ENCODE measurements around the gene CASK.
"Not testable (repeated sequence)": the region's sequence is repeated elsewhere in the genome, so short reads cannot be mapped to it uniquely, and the experiment has no call there.

The CASK gene

GRCh38 chrX:41734530-41734929 is 188.8 kb downstream of the CASK start:
- DNase-seq (ENCODE audit: low read depth in 1 of 2, low spot score in 1 of 2), result no peak

- DNase-seq (ENCODE audit: low read depth in 1 of 2, low spot score in 1 of 2), result no peak
These were observed 189.4 kb downstream of the CASK start for GRCh38 chrX:41733939-41734338.

- DNase-seq (ENCODE audit: low read depth in 1 of 2, low spot score in 1 of 2), result no peak
These were observed 191.1 kb downstream of the CASK start for GRCh38 chrX:41732260-41732659.

- DNase-seq (ENCODE audit: low read depth in 1 of 2, low spot score in 1 of 2), result no peak
These were observed 193.3 kb downstream of the CASK start for GRCh38 chrX:41730081-41730480.

- no peak for DNase-seq (ENCODE audit: low read depth in 1 of 2, low spot score in 1 of 2)
These were observed 195.2 kb downstream of the CASK start for GRCh38 chrX:41728125-41728524.

- no peak for DNase-seq (ENCODE audit: low read depth in 1 of 2, low spot score in 1 of 2)
These were observed 199.5 kb downstream of the CASK start, which contains the start of gene GPR82 for GRCh38 chrX:41723826-41724225. GPR82 (plus strand) TSS chrX:41724181; CDS start chrX:41727027, 2,846 bp downstream.

GRCh38 chrX:41722816-41723618 is 200.3 kb downstream of the CASK start:
- no peak for DNase-seq (ENCODE audit: low read depth in 1 of 2, low spot score in 1 of 2)

- DNase-seq (ENCODE audit: low read depth in 1 of 2, low spot score in 1 of 2), result no peak
These were observed 201.1 kb downstream of the CASK start for GRCh38 chrX:41722214-41722613.

GRCh38 chrX:41721590-41721989 is 201.8 kb downstream of the CASK start:
- DNase-seq (ENCODE audit: low read depth in 1 of 2, low spot score in 1 of 2), result no peak

- DNase-seq (ENCODE audit: low read depth in 1 of 2, low spot score in 1 of 2), result no peak
These were observed 203.1 kb downstream of the CASK start for GRCh38 chrX:41720125-41720779.

GRCh38 chrX:41719610-41720009 is 203.7 kb downstream of the CASK start:
- not testable (repeated sequence) for DNase-seq (ENCODE audit: low read depth in 1 of 2, low spot score in 1 of 2)

GRCh38 chrX:41718481-41719235 is 204.7 kb downstream of the CASK start:
- DNase-seq (ENCODE audit: low read depth in 1 of 2, low spot score in 1 of 2), result no peak

- DNase-seq (ENCODE audit: low read depth in 1 of 2, low spot score in 1 of 2), result no peak
These were observed 206.4 kb downstream of the CASK start for GRCh38 chrX:41716767-41717473.

GRCh38 chrX:41716222-41716621 is 207.1 kb downstream of the CASK start:
- DNase-seq (ENCODE audit: low read depth in 1 of 2, low spot score in 1 of 2), result no peak

- no peak for DNase-seq (ENCODE audit: low read depth in 1 of 2, low spot score in 1 of 2)
These were observed 212.2 kb downstream of the CASK start for GRCh38 chrX:41711021-41711667.

- DNase-seq (ENCODE audit: low read depth in 1 of 2, low spot score in 1 of 2), result no peak
These were observed 214.9 kb downstream of the CASK start for GRCh38 chrX:41708486-41708885.

GRCh38 chrX:41707218-41707617 is 216.1 kb downstream of the CASK start:
- no peak for DNase-seq (ENCODE audit: low read depth in 1 of 2, low spot score in 1 of 2)

GRCh38 chrX:41705680-41706374 is 217.5 kb downstream of the CASK start:
- no peak for DNase-seq (ENCODE audit: low read depth in 1 of 2, low spot score in 1 of 2)

- no peak for DNase-seq (ENCODE audit: low read depth in 1 of 2, low spot score in 1 of 2)
These were observed 218.3 kb downstream of the CASK start for GRCh38 chrX:41705042-41705441.

- no peak for DNase-seq (ENCODE audit: low read depth in 1 of 2, low spot score in 1 of 2)
These were observed 219.8 kb downstream of the CASK start for GRCh38 chrX:41703574-41704029.

Measured in activated T-helper 1 cell treated with anti-CD3 and anti-CD28 coated beads, Interleukin-2, amount 50 U/mL, for 16 hours (primary cell).